Measurements from ENCODE around the gene BTBD7.

BTBD7 gene

GRCh38 chr14:93330609-93331000 lies 2.2 kb downstream of the BTBD7 start:
- no peak for TF ChIP-seq ZNF70 (CRISPR knock-in tag; IDR thresholded peaks at IDR 0.05)
- TF ChIP-seq TSHZ2 (CRISPR knock-in tag; IDR thresholded peaks at IDR 0.05) = no peak
- no peak for TF ChIP-seq RARB (CRISPR knock-in tag; IDR thresholded peaks at IDR 0.05)
- no peak for TF ChIP-seq ZNF8 (CRISPR knock-in tag; IDR thresholded peaks at IDR 0.05)
- TF ChIP-seq, protein P1, sequence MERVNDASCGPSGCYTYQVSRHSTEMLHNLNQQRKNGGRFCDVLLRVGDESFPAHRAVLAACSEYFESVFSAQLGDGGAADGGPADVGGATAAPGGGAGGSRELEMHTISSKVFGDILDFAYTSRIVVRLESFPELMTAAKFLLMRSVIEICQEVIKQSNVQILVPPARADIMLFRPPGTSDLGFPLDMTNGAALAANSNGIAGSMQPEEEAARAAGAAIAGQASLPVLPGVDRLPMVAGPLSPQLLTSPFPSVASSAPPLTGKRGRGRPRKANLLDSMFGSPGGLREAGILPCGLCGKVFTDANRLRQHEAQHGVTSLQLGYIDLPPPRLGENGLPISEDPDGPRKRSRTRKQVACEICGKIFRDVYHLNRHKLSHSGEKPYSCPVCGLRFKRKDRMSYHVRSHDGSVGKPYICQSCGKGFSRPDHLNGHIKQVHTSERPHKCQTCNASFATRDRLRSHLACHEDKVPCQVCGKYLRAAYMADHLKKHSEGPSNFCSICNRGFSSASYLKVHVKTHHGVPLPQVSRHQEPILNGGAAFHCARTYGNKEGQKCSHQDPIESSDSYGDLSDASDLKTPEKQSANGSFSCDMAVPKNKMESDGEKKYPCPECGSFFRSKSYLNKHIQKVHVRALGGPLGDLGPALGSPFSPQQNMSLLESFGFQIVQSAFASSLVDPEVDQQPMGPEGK (CRISPR knock-in tag; IDR thresholded peaks at IDR 0.05; ENCODE audit: borderline replicate concordance) = no peak
- no peak for TF ChIP-seq CSRNP3 (CRISPR knock-in tag; IDR thresholded peaks at IDR 0.05)
- no peak for TF ChIP-seq ESRRG (CRISPR knock-in tag; IDR thresholded peaks at IDR 0.05)
- TF ChIP-seq TCF4 (CRISPR knock-in tag; IDR thresholded peaks at IDR 0.05; ENCODE audit: borderline replicate concordance) = no peak
- TF ChIP-seq CREB5 (CRISPR knock-in tag; IDR thresholded peaks at IDR 0.05; ENCODE audit: low read depth) = no peak
- no peak for TF ChIP-seq ISL1 (CRISPR knock-in tag; IDR thresholded peaks at IDR 0.05)
- no peak for TF ChIP-seq PPARA (CRISPR knock-in tag; IDR thresholded peaks at IDR 0.05; ENCODE audit: borderline replicate concordance)
- ATAC-seq = no peak

DNA sequence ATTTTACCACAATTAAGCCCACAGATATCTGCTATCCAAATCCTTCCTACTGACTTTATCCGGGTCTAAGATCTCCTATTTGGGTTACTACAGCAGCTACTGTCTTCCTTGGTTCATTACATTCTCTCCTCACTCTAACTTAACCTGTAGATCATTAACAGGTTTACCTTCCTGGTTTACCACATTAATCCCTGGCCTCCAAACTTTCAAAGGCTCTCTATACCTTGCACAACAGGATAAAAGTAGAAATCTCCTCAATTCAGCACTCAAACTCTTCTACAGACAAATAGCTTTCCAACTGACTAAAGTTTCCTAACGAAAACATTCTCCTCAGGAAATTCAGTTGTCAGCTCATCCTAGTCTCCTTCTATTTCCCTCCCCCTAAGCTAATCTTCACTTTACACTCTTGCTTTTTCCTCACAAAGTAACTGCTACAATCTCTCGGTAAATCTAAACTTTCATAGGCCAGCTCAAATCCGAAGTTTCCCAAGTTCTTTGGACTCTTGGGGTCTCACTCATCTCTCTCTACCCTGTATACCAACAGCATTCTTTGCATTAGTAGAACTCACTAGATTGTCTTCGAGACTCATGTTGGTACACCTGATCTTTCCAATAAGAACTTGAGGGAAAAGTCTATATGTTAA lies 2.7 kb downstream of the BTBD7 start:
- TF ChIP-seq CSRNP3 (CRISPR knock-in tag; IDR thresholded peaks at IDR 0.05) (no peak), CSDC2 (CRISPR knock-in tag; IDR thresholded peaks at IDR 0.05) (no peak), ZNF70 (CRISPR knock-in tag; IDR thresholded peaks at IDR 0.05) (no peak), TCF4 (CRISPR knock-in tag; IDR thresholded peaks at IDR 0.05; ENCODE audit: borderline replicate concordance) (no peak), ZNF565 (CRISPR knock-in tag; conservative IDR thresholded peaks at IDR 0.05; ENCODE audit: low read depth) (no peak), TOX (CRISPR knock-in tag; IDR thresholded peaks at IDR 0.05; ENCODE audit: borderline replicate concordance) (no peak), ZC3H10 (CRISPR knock-in tag; IDR thresholded peaks at IDR 0.05) (no peak), TSHZ2 (CRISPR knock-in tag; IDR thresholded peaks at IDR 0.05) (no peak)

DNA sequence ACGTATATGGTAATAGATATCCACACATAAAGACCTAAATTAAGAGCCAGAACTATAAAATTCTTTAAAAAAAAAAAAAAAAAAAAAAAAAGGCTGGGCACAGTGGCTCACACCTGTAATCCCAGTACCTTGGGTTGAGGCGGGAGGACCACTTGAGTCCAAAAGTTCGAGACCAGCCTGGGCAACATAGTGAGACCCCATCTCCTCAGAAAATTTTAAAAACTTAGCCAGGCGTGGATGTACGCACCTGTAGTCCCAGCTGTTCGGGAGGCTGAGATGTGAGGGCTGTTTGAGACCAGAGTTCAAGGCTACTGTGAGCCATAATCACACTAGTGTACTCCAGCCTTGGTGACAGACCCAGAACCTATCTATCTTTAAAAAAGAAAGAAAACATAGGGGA lies 4.3 kb downstream of the BTBD7 start:
- no peak for TF ChIP-seq ISL1 (CRISPR knock-in tag; IDR thresholded peaks at IDR 0.05)
- TF ChIP-seq TCF4 (CRISPR knock-in tag; IDR thresholded peaks at IDR 0.05; ENCODE audit: borderline replicate concordance) = no peak
- TF ChIP-seq ZC3H10 (CRISPR knock-in tag; IDR thresholded peaks at IDR 0.05) = no peak
- no peak for TF ChIP-seq TOX (CRISPR knock-in tag; IDR thresholded peaks at IDR 0.05; ENCODE audit: borderline replicate concordance)
- no peak for TF ChIP-seq ZFP3 (CRISPR knock-in tag; IDR thresholded peaks at IDR 0.05)
- no peak for TF ChIP-seq CREB5 (CRISPR knock-in tag; IDR thresholded peaks at IDR 0.05; ENCODE audit: low read depth)
- no peak for TF ChIP-seq CSRNP3 (CRISPR knock-in tag; IDR thresholded peaks at IDR 0.05)
- no peak for TF ChIP-seq ARNTL (CRISPR knock-in tag; IDR thresholded peaks at IDR 0.05; ENCODE audit: borderline replicate concordance, low read depth)
- TF ChIP-seq GLIS3 (CRISPR knock-in tag; IDR thresholded peaks at IDR 0.05) = no peak
- TF ChIP-seq BACH2 (CRISPR knock-in tag; IDR thresholded peaks at IDR 0.05; ENCODE audit: borderline replicate concordance) = no peak
- no peak for TF ChIP-seq PPARA (CRISPR knock-in tag; IDR thresholded peaks at IDR 0.05; ENCODE audit: borderline replicate concordance)
- TF ChIP-seq RARB (CRISPR knock-in tag; IDR thresholded peaks at IDR 0.05) = no peak
- TF ChIP-seq CSDC2 (CRISPR knock-in tag; IDR thresholded peaks at IDR 0.05) = no peak
- ATAC-seq = no peak

More for the DNA sequence above, 2.7 kb downstream of the BTBD7 start:
- ATAC-seq = no peak
